Measurements from ENCODE around the gene CDK2.

DNA sequence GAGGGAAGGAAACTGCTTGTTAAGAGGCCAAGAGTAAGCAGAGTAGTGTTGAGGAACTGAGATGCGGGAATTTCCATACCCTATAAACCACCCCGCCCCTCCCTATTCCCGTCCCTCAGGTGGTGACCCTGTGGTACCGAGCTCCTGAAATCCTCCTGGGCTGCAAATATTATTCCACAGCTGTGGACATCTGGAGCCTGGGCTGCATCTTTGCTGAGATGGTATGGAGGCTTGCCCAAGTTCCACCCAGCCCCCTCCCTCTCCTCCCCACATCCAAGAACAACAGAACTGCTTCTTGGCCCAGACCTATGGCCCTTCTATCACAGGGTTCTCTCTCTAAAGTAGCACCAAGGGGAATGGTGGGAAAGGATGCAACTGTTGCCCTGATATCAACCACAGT lies 2.7 kb downstream of the CDK2 start:
- TF ChIP-seq CTCF (IDR thresholded peaks at IDR 0.05) (no peak), ZFX (IDR thresholded peaks at IDR 0.05; ENCODE audit: borderline replicate concordance) (no peak)

Data from 22Rv1 (cell line).